NCI-H526 (cell line): ENCODE data around the gene LYZ.

Source experiments
- DNase-seq, 2 experiments: peaks; one replicate each; lab custom pipeline; 2025; lab: John Stamatoyannopoulos, UW

Gene LYZ

DNA sequence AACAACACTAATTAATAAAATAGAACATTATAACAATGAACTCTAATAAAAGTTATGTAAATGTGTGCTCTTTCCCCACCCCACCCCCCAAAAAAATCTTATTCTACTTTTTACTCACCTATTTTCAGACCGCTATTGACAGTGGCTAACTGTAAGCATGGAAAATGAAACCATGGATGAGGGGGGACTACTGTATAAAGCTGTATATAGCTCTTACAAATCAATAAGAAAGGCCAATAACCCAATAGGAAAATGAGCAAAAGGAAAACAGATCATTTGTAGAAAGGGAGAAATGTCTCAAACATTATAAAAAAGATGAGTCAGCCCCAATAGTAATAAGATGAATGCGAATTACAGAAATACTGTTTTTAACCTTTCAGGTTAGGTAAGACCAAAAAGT lies 38.7 kb downstream of the LYZ start:
- DNase-seq, result no peak

DNA sequence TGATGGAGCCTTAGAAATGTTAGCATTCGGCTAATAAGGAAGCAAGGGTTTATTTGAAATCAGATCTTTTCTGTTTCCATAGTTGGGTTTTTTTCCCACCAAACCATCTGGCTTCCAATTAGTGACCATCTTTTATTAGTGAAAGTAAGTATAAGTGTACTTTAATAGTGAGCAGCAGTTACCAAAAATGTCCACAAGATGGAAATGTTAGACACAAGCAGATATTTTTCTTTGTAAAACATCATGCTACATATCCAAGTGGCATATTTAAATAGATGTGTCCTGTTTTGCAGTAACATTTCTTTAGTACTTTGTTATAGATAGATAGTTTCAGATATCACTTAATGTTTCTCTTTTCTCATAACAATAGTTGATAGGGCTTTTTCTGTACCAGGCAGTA lies 40.2 kb downstream of the LYZ start:
- DNase-seq, result peak; percentile 21 to 38

DNA sequence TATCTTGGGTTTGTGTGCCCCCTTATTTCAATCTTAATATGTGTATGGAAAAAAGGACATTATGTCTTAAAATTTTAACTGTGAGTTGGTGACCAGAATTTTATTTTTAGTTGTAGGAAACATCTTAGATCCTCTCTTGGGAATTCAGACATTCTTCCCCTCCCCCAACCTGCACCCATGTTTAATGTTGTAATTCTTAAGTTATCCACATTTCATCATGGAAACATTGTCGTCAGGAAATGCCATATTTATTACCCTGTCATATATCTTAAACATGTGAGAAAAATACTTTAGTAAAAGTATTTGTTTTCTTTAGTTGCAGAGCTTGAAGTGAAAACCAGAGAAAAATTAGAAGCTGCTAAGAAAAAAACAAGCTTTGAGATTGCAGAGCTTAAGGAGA lies 41.6 kb downstream of the LYZ start:
- DNase-seq, result no peak

DNA sequence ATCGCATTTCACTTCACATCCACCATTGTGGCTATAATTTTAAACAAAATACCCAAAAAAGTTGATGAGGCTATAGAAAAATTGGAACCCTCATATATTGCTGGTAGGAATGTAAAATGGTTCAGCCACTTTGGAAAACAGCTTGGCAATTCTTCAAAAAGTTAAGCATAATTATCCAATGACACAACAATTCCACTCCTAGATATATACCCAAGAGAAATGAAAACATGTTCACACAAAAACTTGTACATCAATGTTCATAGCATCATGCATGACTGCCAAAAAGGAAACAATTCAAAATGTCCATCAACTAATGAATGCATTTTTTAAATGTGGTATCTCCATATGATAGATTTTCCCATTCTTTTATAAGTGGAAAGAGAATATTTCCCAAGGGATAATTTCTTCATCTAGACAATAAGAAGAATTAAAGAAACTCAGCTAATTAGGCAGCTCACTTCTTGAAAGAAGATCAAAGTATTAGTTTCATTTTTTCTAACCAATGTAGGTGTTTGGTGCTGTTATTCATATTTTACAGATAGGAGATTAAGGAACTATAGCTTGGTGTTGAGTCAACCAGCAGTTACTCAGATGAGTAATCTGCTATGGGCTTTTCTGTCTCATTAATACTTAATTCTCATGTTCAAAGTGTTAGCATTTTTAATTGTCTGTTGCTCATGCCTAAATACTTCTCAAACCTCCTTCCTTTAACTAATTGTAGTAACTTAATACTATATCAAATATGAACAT lies 44.2 kb downstream of the LYZ start:
- DNase-seq, result no peak

DNA sequence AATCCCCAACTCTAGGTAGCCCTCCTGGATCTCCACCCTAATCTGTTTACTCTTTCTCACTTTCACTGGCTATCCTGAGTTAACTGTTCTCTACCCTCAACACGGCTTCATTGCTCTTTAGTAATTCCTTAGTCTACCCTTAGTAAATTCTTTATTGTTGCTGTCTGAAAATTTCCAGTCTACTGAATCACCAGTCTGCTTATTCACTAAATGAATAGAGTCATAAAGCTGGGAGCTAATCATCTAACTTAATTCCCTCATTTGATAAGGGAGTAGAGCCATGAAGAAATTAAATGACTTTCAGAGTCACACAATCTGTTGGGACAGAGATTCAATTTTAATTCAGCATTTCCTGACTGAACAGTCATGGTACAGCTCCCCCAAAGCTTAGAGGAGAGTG lies 47.9 kb downstream of the LYZ start:
- no peak for DNase-seq

DNA sequence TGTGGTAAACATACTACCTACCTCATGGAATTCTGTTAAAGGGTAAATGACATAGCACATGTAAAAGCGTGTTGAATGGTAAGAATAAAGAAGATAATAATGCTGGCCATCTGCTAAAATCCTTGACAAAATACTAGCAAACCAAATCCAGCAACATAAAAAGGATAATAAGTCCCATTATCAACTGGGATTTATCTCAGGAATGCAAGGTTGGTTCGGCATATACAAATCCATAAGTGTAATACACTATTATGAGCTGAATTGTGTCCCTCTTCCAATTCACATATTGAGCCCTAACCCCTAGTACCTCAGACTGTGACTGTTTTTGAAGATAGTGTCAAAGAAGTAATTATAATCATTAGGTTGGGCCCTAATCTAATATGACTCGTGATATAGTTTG lies 48.8 kb downstream of the LYZ start:
- DNase-seq, result no peak

DNA sequence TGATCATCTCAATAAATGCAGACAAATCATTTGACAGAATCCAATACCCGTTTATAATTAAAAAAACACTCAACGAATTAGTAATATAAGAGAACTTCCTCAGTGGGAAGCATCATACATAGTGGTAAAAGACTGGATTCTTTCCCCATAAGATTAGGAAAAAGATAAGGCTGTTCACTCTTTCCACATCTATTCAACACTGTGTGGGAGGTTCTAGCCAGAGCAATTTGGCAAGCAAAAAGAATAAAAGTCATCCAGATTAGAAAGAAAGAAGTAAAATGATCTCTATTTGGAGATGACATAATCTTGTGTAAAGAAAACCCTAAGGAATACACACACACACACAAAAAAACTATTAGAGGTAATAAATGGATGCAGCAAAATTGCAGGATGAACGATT lies 49.8 kb downstream of the LYZ start:
- no peak for DNase-seq

DNA sequence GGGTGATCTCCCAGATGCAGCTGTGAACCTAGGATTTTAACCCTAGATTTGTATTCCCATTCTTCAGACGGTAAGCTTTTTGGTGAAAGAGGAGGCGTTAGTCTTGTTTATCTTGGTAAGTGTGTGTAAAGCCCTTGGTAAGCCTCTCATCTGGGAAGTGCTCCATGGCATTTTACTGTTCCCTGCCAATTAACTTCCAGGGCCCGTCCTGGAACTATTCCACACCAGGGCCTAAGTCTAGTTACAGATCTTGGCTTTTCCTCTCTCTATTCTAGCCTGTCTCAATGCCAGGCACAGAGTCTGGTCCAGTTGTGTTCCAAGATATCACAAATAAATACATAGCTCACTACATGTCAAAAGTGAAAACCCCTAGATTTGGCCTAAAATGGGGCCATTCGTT lies 53.8 kb downstream of the LYZ start:
- DNase-seq, result no peak
